NCI-H187 (cell line): ENCODE results near the gene THRB.

Source experiments
- DNase-seq, 2 experiments: peaks; one replicate each; lab custom pipeline; 2025; lab: John Stamatoyannopoulos, UW

Gene THRB

DNA sequence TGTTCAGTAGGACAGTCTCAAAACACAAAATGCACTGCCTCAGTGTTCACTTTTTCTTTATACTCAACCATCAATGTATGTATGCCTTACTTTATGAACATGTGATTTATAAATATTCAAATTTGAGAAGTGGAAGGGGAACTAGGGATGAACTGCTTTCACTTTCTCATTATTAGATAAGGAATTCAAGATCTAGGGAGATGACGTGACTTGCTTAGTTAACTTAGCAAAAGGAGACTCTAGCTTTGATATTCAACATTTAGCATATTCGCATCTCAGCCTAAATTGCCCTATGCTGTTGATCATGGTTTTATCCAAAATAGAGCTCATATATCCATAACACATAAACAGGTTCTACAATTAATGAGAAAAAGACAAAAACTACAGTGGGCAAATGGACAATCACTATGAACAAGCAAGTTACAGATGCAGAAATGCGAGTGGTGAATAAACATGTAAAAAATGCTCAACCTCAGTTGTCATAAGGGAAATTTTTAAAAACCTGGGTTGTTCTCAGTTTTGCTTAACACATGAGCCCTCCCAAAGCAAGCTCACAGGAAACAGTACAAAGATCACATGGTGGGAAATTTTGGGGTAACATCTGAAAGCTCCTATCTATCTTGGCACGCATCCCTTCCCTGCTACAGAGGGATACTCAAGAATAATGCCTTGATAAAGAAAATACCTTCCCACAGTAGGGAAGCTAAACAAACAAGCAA, 269.8 kb downstream of the THRB start:
- DNase-seq: no peak

DNA sequence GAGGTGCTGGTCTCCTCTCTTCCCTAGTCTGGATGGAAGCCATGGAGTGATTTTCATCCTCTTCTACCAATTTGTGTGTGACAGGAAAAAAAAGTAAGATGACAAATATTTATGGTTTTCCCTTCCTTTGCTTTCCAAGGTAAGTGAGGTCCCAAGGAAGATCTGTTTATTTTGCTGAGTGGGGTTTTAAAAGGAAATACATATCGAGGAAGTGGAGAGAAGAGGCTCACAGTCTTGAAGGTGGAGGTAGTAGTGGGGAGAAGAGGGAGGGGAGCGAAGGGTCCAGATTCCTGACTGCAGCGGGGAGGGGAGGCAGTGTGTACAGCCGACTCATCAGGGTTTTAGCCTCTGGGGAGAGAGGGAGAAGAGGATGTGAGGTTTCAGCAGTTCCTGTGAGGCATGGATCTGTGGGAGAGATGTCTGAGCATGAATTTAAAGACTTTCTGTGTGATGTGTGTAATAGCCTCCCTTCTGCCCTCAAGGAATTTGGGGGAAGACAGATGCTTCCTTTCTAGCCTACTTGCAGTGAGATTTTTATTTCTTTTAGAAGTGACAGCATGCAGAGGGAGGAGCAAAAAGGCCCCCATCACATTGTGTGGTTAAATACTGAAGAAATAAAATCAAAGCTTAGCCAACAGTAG, 272.4 kb downstream of the THRB start:
- DNase-seq: no peak

DNA sequence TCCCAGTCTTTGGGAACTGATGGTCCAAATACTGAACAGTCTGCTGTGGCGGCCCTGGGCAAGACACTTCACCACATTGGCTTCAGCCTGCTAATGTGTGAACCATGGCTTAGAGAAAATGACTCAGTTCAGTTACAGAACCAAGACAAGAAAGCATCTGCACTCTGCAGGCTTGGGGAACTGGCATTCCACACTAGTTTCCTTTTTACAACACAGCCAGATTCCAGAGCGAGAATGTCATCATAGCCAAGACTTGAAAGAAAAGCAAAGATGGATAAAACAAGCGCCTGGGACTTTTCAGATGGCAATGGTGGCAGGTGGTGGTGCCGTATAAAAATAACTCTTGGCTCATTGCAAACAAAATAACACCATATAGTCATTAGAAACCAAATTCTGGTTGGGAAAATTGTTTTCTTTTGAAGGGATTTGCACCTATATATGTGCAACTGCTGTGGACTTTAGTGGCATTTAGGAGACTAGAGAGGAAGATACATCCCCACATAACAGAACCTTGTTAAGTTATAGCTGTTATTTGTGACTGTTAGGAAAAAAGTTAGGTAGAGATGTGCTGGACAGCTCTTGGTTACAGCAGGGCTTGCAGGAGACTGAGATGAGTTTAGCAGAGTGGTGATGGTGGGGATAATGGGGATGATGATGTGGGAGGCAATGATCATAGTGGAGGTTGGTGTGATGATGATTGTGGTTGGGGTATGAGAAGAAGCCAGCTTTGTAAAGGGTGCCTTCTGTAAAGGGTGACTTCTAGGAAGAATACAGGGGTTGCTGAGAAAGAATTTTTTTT, 273.6 kb downstream of the THRB start:
- DNase-seq: no peak

DNA sequence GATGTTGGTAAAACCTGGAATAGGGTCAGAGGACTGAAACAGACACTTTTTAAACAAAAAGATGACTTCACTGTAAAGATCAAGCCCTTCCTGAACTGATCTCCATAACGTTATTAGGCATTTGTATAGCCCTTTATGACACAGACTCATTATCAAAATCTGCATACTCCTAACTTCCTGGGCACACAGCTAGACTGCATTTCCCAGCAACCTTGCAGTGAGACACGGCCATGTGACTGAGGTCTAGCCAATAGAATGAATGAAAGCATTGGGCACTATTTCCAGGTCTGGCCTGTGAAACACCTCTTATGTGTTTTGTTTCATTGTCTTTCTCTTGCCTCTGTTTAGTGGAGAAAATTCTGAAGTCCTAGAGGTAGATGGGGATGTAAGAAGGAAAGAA, 279.1 kb downstream of the THRB start:
- no peak for DNase-seq

DNA sequence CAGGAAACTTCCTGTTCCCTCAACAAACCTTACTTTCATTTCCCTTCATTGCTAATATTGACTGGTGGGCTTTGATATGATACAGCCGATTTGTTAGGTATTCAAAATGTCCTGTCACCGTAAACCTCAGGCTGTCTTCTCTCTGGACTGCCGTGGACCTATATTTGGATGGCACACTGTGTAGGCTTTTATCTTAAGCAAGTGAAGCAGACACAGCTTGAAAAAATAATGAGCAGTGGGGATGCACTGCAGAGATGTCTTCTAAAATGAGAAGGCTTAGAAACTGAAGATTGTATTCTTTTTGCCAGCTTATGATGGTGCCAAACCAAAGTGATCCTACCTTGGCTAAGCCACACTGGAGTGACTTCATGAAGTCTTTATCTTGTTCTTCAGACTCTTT, 283.3 kb downstream of the THRB start:
- DNase-seq: no peak

DNA sequence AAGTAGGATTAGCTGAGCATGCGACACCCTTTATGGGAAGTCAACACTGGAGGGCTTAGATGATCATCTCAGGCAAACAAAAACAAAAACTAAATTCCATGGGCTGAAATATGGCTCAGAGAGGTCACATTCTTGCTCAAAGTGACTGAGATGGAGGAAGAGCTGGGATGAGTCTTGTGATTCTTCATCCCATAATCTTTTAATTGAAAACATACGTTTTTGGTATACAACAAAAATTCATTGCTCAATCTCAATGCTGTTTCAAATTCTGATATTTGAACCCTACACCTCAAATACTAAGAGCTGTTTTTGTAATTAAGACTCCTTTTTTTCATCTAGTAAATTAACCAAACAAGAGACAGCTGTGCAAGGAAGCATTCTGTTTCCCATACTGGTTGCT, 292.6 kb downstream of the THRB start:
- DNase-seq: no peak

DNA sequence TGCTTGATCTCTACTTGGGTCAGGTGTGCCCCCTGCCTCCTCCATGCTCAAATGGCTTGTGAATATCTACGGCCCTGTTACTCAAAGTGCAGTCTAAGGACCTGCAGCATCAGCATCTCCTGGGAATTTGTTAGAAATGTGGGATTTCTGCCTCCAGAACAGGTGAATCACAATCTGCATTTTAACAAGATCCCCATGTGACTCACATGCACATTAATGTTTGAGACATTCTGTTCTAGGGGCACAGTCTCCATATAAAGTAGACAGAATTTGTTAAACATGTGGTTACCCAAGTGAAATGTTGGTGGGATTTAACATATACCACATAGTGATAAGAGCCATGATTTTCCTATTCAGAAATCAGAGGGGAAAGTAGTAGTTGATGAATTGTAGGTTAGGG, 293.3 kb downstream of the THRB start:
- no peak for DNase-seq

DNA sequence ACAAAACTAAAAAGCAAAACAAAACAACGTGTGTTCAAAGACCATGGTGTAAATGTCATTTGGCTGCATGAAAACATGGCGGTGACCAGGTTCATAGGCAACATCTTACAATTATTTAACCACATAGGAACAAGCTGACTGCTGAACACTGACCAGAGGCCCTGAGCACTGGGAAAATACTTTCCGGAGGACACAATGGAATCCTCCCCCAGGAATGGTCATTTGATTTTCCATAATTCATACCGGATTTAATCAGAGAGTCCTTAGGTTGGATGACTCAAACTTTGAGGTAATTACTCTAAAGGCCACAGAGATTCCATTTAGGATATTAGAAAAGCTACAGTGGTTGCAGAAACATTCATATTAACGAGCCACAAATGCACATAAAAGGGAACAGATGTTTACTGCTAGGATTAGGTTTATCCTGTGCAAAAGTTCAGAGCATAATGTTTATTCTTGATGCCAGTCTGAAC, 294.8 kb downstream of the THRB start:
- DNase-seq: no peak

DNA sequence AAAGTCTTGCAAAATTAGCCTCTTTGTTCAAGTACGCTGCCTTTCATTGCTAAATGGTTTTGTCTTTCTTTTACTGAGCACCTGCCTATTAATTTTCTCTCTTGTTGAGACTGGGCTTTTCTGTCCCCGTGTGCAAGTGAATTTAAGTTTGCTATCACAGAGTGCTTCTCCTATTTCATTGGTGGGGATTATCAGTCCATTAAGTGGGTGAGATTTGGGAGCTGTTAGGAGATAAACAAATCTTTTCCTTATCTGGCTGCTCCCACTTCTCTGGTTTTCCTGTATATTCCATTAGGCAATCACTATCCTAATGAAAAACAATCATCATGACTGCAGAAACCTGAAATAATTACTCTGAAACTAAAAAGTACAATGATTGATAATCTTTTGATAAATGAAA, 295.4 kb downstream of the THRB start:
- no peak for DNase-seq

DNA sequence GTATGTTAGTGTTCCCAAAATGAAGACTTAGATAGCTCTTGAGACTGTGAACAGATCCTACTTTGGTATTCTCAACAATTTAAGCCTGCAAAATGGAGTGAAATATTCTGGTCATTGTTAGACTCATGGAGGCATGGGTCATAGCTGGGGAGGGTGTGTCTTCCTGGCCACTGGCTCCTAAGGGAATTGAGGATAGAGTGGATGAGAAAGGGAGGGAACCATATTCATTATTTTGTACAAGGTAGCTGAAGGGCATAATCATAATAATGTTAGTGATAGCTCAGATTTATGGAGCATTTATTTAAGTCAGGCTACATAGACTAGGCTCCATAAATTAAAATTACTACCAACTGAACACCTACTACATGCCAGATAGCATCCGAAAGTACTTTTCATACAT, 295.9 kb downstream of the THRB start:
- DNase-seq: no peak

DNA sequence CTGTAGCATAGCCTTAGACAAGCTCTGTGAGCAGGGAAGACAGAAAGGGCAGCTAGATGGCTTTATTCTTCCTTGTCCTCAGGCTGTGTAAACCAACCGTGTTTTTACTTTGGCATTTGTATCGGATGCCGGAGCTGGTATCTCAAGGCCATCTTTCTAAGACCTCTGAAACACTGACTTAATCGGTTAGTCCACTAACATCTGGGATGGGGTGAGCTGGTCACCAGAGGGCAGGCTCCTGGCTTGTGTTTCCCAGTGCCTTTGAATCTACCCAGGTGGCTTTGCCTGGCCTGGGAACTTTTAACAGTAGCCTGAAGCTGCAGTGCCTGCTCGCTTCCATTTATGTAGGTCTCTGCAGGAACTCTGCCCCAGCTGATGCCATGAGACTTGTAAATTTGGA, 296.8 kb downstream of the THRB start:
- DNase-seq: no peak

DNA sequence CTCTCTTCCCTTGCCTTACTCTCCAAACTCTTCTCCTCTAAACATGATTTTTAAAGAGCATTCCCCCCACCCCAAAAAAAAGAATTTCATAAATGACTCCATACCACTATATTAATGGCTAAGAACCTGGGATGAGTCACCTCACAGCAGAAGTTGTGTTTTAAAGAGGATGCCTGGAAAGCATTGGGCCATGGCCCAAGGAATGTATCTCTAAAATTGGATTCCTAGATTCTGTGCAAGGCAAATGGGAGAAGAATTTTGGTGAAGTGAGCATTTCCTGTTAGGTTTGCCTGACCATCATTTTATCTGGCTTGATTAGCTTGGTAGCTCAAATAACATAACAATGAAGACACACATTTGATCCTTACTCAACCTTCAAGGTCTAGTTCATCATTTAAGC, 298.1 kb downstream of the THRB start:
- DNase-seq: no peak

DNA sequence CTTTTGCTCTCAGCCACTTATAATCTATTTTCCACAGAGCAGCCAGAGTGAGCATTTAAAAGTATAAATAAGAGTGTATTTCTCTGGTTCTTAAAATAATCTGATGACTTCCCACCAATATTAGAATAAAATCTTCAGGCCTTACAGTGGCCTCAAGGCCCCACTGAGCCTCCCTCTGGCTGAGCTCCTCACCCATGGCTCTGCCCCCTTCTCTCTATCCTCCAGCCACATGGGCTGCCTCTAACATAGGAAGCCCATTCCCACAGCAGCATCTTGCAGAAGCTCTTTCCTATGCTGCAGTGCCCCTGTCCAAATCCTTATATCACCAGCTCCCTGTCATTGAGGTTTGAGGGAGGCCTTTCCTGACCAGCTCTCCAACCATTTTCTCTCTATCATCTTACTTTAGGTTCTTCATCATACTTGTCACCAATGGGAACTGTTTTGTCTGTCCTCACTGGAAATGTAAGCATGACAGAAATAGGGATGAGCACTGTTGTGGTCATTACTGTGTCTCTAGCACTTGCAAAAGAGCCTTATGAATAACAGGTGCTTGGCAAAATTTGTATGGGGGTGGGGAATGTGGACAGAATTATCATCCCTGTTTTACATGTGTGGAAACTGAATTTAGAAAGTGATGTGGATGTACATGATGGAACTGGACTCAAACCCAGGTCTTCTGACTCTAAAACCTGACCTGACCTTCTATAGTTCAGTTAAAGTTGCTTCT, 299.0 kb downstream of the THRB start:
- DNase-seq: no peak

DNA sequence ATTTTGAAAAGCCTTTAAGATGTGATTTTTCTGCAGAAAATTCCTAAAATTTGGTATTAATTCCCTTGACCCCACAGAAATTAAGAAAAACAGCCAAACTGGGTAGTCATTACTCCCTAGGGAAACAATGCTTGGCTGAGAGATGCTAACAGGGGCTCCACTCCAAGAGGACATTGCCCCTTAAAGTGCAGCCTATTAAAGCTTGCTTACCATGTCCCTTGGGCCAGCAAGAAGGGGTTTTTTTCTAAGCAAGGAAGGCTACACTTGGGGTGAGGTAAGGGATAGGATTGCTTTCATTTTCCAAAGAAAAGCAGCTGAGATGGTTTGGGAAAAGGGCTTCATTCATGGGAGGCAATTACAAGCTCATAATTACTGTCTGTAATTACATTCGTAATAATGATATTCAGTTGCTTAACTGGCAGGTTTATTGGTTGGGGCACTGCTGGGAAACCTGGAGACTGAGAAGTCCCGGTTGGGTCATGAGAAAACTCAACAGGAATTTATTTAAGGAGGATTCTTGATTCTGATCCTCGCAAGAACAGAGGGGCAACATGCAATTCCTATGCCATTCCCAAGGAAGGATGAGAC, 302.1 kb downstream of the THRB start:
- no peak for DNase-seq

DNA sequence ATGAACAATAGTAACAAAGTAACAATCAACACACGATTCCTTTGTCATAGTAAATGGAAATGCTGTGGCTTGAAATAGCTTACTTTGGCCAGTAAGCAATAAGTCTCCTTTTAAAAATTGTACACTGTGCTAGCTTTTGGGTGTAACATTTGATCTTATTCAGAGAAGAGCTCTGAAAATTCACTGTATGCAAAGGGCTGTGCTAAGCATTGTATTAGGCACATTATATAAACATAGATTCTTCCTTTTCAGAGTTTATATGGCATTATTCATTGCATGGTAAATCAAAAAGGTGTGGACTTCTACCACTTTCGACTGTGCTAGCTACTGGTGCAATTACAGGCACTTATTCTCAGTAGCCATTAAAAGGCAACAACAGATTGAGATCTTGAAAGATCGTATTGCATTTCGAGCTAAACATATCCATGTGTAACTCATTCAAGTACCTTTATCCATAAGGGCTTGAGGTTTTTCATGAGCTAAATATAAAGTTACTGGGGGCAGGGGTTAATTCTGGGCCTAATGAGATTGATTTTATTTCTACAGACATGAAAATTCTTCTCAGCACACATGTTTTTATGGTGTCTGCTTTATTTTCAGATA, 302.7 kb downstream of the THRB start:
- no peak for DNase-seq

DNA sequence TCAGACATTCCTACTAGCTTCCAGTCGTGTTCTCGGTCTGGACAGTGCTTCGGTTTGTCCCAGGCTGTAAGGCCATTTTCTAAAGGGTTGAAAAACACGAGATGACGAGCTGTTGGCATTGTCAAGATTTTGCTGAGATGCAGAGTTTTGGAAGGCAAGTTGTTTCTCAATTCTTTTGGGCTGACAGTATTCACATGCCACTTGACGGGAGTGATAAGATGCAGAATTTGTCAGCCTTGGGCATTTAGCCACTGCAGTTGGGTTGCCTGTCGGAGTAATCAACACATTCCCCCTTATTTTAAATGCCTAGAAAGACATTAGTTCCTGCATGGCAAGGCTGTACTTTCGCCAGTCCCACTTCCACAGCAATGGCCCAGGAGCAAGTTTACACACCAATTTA, 304.4 kb downstream of the THRB start:
- DNase-seq: no peak

DNA sequence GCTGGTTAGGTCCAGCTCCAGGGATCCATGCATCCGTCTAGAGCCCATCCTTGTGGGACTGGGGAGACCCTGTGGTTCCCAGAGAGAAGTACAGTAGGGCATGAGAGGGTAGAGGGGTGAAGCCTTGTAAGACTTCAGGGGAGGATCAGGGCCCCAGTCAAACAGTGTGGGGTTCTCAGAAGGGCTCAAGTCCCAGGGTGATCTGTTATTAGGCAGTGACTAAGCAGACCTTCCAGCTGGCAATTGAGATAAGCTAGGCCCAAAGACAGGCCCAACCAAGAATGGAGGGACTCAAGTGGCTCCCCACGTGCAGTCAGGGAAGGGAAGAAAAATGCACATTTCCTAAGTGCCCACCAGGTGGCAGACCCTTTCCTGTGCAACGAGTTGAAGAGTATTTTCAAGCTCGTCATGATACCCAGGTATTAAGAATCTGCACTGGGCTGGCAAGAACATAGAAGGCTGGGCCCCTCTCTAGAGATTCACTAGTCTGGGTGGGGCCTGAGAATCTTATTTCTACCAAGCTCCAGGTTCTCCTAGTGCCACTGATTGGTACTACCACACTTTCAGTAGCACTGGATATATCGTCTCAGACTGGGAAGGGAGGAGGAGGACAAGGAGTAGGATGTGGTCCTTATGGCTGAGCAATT, 308.8 kb downstream of the THRB start:
- peak in 1 of 2 experiments; percentile 25 for DNase-seq

DNA sequence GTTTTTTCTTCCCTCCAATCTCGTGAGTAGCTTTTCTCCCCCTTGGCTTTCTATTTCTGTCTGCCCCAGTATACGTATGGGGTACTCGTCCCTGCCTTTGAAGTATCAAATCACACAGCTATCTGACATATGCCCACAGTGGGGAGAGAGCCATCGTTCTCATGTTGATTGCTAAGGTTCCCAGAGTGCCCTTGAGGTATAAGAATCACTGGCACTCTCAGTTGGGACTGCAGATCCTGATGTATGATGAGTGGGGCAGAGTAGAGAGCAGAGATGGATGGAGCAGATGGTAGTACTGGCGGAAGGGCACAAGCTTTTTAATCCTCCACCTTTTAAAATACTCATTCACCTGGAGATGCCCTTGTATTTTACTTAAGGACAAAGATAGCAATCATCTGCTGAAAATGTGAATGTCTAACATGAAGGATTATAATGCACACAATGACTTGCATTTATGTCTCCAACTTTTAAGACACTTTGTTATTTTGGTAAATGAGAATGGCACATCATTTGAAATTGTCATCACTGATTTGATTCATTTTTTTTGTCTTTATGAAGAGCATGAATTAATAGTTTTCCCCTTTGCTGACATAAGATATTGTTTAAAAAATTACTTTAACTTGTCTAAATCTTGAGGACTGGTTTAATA, 310.0 kb downstream of the THRB start:
- no peak for DNase-seq

DNA sequence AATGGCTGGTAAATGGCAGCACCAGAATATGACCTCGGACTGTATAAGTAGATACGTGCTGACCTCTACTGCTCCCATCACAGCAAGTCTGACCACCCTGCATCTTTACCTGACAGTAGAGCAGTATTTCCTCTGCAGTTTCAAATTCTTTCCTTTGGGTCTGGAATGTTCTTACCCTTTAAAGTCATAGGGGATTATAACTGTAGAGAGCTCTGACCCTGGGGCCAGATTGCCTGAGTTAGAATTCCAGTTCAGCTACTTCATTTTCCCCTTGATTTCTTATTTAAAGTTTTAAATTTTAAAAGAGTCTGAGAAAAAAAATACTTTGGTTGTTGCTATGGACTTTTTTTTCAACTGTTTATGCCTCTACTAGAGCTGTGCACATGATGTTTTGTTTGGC, 311.9 kb downstream of the THRB start:
- DNase-seq: no peak

DNA sequence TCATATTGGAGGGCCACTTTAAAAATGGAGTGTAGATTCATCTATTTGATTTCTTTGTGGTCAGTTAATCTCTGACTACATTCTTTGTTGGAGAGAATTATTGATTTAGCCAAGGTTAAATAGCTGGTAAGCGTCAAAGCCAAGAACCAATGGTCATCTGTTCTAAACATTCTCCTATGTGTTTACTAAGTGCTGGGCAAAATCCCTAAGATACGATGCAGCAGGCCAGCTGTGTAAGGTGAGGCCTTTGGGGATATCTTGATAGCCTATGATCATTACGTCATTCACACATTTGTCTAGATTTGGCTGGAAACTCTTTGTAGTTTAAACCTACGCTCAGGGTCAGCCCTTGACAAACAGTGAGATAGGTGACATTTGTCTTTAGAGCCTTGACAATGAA, 313.4 kb downstream of the THRB start:
- DNase-seq: no peak

DNA sequence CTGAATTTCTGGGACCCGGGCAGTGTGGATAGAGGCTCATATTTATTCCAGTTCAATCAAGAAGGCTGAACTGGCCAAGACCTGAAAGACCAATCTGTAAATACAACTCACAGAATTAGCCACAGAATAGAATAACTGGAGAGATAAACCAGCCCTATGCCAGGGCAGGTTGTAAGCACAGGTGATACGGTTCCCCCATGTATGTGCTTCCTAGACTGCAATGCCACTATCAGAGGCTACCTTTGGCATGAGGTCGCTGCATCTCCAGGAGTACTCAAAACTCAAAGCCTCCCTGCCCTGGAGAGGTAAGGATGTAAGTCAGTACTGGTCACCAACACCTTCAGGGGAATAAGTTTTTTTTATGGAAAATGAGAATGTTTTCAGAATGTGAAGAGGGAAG, 314.0 kb downstream of the THRB start:
- no peak for DNase-seq
